Epithelial cell of proximal tubule (primary cell): ENCODE data around the gene LRP1. TPM values are rescaled to one million over a fixed set of nuclear protein-coding genes. Genes with fewer than 3 reads are reported as not detected.

Source experiments
- DNase-seq: peaks from one replicate; pipeline ENCODE4 v3.0.0-alpha.2; 2011; ENCODE audit warnings: low read depth
- H3K4me3 ChIP-seq: 2 replicates; pipeline ENCODE4 v1.5.1; 2011; ENCODE audit warnings: low read depth, mild to moderate bottlenecking, low read length
- total RNA-seq: library from RNA; depleted of rRNA; stranded (reverse); fragments of >200 nt; gene quantifications from 2 replicates; pipeline ENCODE4 v1.2.3, GENCODE V29; 2015
- TF ChIP-seq, protein P1 (sequence below): conservative IDR thresholded peaks from 2 replicates; pipeline ENCODE4 v1.5.1; 2012; ENCODE audit warnings: low read depth, mild to moderate bottlenecking, low read length

The LRP1 gene
- total RNA-seq, 1 donor from 2014 or later, result 8.9 TPM

DNA sequence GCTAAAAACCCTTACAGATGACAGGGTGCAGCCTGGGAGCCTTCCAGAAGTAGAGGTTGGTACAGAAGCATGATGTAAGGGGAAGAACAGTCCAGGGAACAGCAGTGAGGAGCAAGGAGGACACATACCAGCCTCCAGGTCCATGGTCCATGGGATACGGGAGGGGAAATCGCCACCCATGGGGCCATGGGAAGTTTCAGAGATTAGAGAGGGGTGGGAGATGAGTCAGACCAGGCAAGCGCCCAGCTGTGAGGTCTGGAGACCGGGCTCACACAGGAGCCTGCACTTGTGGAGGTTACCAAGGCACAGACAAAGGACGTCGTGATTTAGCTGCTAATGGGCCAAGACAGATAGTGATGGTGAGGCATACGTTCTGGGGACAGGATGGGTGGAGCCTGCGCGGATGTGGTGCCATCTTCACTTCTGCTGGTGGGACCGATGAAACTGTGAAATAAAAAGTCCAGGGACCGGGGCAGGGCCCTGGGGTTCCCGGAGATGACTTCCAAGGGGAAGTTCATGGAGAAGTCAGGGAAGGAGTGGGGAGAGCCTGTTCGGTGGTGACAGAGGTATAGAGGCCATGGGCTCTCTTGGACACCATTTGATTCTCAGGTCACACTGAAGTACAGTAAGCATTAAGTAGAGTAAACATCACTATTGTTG, 36.8 kb downstream of the LRP1 start:
- no peak overlapping the region for H3K4me3 ChIP-seq
- DNase-seq, result no peak
- TF ChIP-seq, protein P1, sequence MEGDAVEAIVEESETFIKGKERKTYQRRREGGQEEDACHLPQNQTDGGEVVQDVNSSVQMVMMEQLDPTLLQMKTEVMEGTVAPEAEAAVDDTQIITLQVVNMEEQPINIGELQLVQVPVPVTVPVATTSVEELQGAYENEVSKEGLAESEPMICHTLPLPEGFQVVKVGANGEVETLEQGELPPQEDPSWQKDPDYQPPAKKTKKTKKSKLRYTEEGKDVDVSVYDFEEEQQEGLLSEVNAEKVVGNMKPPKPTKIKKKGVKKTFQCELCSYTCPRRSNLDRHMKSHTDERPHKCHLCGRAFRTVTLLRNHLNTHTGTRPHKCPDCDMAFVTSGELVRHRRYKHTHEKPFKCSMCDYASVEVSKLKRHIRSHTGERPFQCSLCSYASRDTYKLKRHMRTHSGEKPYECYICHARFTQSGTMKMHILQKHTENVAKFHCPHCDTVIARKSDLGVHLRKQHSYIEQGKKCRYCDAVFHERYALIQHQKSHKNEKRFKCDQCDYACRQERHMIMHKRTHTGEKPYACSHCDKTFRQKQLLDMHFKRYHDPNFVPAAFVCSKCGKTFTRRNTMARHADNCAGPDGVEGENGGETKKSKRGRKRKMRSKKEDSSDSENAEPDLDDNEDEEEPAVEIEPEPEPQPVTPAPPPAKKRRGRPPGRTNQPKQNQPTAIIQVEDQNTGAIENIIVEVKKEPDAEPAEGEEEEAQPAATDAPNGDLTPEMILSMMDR, result no peak

- H3K4me3 ChIP-seq, result no peak overlapping the region
- TF ChIP-seq, protein P1, result no peak
- DNase-seq, result no peak
These were observed 37.5 kb downstream of the LRP1 start for GRCh38 chr12:57165741-57166140.

GRCh38 chr12:57166971-57167371, 38.7 kb downstream of the LRP1 start:
- peak; percentile 16 for DNase-seq
- TF ChIP-seq, protein P1, result no peak
- H3K4me3 ChIP-seq, result no peak overlapping the region

- TF ChIP-seq, protein P1, result no peak
- no peak overlapping the region for H3K4me3 ChIP-seq
- no peak for DNase-seq
These were observed 39.8 kb downstream of the LRP1 start for GRCh38 chr12:57168058-57168457.

- no peak for DNase-seq
- TF ChIP-seq, protein P1, result no peak
- H3K4me3 ChIP-seq, result no peak overlapping the region
These were observed 40.9 kb downstream of the LRP1 start for GRCh38 chr12:57169046-57169795.

GRCh38 chr12:57169969-57170368, 41.7 kb downstream of the LRP1 start:
- DNase-seq, result no peak
- TF ChIP-seq, protein P1, result no peak
- H3K4me3 ChIP-seq, result no peak overlapping the region
